ENCODE results near the gene PLVAP. TPM values are rescaled to one million over a fixed set of nuclear protein-coding genes. Genes with fewer than 3 reads are reported as not detected.

PLVAP gene
- total RNA-seq, 4 donors from 2014 or later: 11.7 to 96.5 (median 50.2) TPM

DNA sequence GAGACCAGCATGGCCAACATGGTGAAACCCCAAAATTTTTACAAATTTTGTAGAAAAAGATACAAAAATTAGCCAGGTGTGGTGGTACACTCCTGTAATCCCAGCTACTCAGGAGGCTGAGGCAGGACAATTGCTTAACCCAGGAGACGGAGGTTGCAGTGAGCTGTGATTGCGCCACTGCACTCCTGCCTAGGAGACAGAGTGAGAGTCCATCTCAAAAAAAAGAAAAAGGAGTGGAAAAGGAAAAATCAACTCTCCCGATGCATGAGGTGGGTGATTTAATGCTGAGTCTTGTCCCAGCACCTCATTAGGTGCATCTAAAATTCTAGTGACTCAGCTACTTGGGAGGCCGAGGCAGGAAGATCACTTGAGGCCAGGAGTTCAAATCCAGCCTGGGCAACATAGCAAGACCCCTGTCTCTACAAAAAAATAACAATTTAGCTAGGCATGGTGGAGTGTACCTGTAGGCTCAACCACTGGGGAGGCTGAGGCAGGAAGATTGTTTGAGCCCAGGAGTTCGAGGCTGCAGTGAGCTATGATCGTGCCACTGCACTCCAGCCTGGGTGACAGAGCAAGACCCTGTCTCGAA lies 20.0 kb downstream of the PLVAP start:
- TF ChIP-seq, protein P1, sequence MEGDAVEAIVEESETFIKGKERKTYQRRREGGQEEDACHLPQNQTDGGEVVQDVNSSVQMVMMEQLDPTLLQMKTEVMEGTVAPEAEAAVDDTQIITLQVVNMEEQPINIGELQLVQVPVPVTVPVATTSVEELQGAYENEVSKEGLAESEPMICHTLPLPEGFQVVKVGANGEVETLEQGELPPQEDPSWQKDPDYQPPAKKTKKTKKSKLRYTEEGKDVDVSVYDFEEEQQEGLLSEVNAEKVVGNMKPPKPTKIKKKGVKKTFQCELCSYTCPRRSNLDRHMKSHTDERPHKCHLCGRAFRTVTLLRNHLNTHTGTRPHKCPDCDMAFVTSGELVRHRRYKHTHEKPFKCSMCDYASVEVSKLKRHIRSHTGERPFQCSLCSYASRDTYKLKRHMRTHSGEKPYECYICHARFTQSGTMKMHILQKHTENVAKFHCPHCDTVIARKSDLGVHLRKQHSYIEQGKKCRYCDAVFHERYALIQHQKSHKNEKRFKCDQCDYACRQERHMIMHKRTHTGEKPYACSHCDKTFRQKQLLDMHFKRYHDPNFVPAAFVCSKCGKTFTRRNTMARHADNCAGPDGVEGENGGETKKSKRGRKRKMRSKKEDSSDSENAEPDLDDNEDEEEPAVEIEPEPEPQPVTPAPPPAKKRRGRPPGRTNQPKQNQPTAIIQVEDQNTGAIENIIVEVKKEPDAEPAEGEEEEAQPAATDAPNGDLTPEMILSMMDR (IDR thresholded peaks at IDR 0.05): no peak
- no peak for TF ChIP-seq POLR2A (IDR thresholded peaks at IDR 0.05)
- 85 to 88% methylated on average over 7 of the region's 7 CpGs for WGBS, 2 donors
- DNase-seq (ENCODE audit: low spot score in 2 of 2): no peak
- intact Hi-C loops (cut with DNase I; ENCODE audit: low total_unique reads): no loop called here
- no peak overlapping the region for H3K4me3 ChIP-seq (ENCODE audit: low read depth, poor library complexity, severe bottlenecking)

DNA sequence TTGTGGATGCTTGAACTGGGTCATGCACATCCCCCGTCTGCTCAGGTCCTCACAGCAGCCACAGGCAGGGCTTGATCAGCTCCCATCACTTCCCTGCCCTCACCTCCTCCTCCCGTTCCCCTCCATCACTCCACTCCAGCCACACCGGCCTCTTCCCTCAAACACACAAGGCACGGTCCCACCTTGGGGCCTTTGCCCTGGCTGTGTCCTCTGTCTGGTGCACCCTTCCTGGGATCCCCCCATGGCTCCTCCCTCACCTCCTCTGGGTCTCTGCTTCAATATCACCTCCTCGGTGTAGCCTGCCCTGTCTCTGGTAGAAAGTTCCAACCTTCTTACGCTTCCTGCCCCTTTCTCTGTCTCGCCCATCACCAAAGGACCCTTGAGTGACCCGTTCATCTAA lies 23.8 kb downstream of the PLVAP start:
- WGBS, 2 donors: 80 to 81% methylated on average over 8 of the region's 8 CpGs
- TF ChIP-seq, protein P1 (IDR thresholded peaks at IDR 0.05): no peak
- TF ChIP-seq POLR2A (IDR thresholded peaks at IDR 0.05): no peak
- DNase-seq (ENCODE audit: low spot score in 2 of 2): no peak
- intact Hi-C loops (cut with DNase I; ENCODE audit: low total_unique reads): no loop called here
- H3K4me3 ChIP-seq (ENCODE audit: low read depth, poor library complexity, severe bottlenecking): no peak overlapping the region

DNA sequence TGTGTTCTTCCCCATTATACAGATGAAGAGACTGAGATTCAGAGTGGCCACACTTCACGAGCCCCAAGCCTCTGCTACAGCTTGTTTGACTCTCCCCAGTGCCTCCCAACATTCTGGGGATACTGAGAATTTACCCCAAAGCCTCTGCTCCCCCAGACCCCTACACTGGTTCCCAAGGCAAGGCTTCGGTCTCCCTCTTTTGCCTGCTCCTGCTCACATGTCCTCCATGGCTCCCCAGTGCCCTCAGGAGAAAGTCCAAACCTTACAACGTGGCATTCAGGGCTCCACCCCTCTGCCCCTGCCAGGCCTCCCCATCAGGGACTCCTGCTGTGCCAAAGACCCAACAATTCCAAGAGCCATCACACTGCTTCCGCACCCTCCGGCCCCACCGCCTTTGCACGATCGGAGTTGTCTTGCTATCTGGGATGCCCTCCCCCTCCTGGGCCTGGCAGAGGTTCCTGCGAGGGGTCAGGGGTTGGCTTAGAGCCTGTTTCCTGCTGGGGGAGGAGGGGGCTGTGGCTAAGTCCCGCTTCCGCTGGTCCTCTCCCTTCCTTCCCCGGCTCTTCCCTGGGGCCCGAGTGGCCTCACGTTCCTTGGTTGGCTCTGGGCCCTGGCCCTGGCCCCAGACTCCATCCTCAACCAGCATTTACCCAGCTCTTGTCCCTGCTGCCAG lies 24.4 kb downstream of the PLVAP start:
- no peak for DNase-seq (ENCODE audit: low spot score in 2 of 2)
- no peak for TF ChIP-seq POLR2A (IDR thresholded peaks at IDR 0.05)
- TF ChIP-seq, protein P1 (IDR thresholded peaks at IDR 0.05): no peak
- intact Hi-C loops (cut with DNase I; ENCODE audit: low total_unique reads): no loop called here
- H3K4me3 ChIP-seq (ENCODE audit: low read depth, poor library complexity, severe bottlenecking): no peak overlapping the region
- WGBS, 2 donors: 39 to 44% methylated on average over 14 of the region's 14 CpGs

DNA sequence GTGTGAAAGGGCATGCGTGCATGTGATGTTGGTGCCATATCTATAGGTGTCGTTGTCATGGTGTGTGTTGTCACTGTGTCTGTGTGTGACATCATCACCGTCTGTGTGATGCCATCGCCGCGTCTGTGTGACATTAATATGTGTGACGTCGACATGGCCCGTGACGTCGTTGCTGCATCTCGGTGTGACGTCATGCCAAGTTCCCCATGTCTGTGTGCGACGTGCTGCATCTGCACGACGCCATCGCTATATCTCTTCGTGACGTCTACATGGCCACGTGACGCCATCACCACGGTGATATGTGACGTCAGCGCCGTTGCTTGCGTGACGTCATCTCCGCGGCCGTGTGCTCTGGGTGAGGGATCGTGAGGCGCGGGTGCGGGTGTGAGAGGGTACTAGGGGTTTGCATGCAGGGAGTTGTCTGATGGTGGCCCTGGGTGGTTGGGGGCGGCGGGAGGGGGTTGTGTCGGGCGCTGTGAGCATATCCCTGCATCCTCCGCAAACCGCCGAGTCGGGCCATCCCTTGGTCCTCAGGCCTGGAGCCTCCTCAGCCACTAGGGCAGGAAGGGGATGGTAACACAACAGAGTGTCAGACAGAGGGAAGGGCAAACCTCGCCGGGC lies 25.2 kb downstream of the PLVAP start:
- TF ChIP-seq, protein P1 (IDR thresholded peaks at IDR 0.05): no peak
- no peak for TF ChIP-seq POLR2A (IDR thresholded peaks at IDR 0.05)
- intact Hi-C loops (cut with DNase I; ENCODE audit: low total_unique reads): no loop called here
- WGBS, 2 donors: 88 to 89% methylated on average over 45 of the region's 45 CpGs
- no peak for DNase-seq (ENCODE audit: low spot score in 2 of 2)
- no peak overlapping the region for H3K4me3 ChIP-seq (ENCODE audit: low read depth, poor library complexity, severe bottlenecking)

DNA sequence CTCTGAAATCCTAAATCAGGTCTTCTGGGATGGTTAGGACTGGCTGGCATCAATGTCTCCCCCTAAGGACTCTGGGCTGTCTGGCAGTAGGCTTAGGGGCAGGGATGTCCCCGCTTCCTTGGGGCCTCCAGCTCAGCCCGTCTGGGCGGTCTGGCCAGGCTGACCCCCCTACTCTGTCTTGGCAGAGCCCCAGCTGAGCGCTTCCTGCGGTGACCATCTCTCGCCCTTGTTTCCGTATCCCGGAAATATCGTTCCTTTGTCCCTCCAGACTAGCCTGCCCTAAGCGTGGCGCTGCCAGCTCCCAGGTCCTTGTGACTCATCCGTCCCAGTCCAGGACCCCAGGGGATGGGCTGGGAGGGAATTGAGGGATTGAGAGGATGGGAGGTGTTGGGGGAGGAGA lies 28.4 kb downstream of the PLVAP start:
- TF ChIP-seq, protein P1 (IDR thresholded peaks at IDR 0.05): no peak
- no peak for TF ChIP-seq POLR2A (IDR thresholded peaks at IDR 0.05)
- no peak for DNase-seq (ENCODE audit: low spot score in 2 of 2)
- H3K4me3 ChIP-seq (ENCODE audit: low read depth, poor library complexity, severe bottlenecking): no peak overlapping the region
- 0 to 9% methylated on average over 12 of the region's 12 CpGs for WGBS, 2 donors
- intact Hi-C loops (cut with DNase I; ENCODE audit: low total_unique reads): no loop called here

Measured in lower leg skin (tissue), 4 donors.